UCSD-AML1 (cell line): ENCODE results near the gene SCRN2.

Experiments used
- DNase-seq: peaks from one replicate; lab custom pipeline; 2025; ENCODE audit not compliant: unreplicated experiment; lab: John Stamatoyannopoulos, UW

Gene SCRN2

DNA sequence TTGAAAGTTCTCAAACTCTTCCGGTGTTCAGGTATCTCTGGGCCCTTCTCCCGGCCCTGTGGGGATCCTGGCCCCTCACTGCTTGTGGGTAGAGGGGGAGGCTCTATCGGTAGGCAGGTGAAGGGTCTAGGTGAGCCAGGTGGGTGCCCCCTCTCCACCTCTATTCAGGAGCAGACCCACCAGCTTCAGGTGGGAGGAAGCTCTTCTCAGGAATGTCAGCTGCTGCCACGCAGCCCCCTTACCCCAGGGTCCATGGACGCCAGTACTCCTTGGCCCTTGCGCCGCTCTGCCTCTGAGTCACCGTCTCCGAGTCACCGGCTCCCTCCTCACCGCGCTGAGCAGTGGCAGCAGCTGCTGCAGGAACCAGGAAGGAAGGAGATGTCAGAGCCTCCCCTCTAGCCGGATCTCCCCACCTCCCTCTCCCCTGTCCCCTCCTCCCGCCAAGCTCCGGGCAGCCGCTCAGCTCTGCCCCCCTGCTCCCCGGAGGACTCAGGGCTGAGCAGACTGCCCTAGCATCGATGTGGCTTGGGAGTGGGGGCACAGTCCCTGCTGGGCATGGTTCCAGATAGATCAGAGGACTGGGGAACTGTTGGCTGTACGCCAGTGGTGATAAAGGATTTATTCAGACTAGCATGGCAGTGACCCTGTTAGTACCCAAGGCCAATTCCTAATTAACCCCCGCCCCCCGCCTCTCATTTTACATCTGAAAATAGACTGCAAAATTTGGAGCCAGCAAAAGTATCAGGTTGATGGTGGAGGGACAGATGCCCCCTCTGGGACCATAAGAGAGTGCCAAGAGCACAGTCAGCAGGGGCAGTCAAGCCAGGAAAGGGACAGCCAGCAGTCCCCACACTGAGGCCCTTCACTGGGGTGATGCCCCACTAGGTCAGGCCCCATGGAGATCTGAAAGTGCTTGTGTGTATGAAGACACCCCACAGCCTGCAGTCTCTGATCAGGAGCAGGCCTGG lies 19.4 kb downstream of the SCRN2 start, which contains the start of gene OSBPL7:
TSS of gene OSBPL7 (minus strand) at position 371 of the 968 bp plus-strand sequence. CDS start 1,516 bp downstream, outside the sequence.
- peak; percentile 86 for DNase-seq

DNA sequence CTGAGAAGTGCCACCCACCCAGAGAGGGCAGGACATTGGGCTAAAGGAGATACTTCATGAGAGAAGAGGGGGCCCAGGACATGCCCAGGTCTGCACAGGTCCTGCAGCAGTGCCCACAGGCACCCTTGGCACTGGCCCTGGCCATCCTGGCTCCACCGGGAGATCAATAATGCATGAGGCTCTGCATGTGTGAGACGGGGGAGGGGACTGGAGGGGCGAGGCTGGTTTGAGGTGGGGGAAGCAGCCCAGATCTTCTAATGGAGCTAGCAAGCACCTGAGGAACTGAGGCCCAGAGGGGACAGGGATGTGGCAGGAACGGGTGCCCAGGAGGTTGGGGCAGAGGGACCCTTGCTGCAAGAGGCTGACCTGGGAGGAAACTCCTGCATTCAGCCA lies 20.0 kb downstream of the SCRN2 start:
- no peak for DNase-seq

DNA sequence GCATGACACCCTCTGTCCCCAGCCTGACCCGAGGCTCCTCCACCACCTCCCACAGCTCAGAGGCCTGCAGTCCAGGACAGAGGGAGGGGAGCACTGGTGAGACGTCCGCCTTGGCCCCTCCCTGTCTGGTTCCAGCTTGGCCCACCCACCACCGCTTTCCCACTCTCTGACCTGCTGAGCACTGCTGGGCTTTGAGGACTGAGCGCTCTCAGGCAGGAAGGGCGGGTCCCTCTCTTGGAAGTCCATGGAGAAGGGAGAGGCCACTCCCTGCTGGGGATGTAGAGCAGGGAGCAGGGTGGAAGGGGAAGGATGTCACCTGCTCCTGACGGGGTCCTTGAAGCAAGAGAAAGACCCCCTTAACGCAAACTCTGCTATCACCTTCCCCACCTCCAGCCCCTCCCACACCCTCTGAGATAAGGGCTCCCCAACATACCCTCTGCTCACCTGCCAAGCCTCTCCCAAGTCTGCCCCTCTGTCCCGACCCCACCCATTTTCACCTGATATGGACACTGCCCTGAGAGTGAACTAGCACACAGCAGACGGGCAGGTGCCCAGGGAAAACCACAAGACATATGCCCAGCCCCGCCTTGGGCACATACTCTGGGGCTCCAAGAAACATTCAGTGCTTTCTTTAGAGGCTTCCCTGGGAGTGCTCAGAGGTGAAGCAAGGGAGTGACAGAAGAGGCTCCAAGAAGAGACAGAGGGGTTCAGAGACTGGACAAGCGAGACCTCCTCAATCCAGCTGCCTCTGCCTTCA lies 20.9 kb downstream of the SCRN2 start:
- no peak for DNase-seq

DNA sequence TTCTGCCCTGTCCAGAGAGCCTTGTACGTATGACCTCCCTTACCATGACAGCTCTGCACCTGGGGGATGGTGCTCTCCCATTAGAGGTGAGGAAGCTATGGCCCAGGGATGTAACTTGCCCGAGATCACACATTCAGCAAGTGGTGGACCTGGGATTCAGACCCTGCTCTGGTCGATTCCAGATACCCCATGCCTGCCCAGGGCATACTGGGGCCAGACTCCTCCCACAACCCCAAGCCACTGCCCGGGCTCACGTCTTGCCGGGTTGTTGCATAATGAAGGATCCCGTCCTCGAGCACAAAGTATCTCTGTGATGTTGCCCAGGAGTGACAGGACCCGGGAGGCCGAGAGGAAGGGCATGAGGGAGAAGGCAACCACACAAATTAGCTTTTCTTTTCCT lies 21.6 kb downstream of the SCRN2 start:
- DNase-seq: no peak

DNA sequence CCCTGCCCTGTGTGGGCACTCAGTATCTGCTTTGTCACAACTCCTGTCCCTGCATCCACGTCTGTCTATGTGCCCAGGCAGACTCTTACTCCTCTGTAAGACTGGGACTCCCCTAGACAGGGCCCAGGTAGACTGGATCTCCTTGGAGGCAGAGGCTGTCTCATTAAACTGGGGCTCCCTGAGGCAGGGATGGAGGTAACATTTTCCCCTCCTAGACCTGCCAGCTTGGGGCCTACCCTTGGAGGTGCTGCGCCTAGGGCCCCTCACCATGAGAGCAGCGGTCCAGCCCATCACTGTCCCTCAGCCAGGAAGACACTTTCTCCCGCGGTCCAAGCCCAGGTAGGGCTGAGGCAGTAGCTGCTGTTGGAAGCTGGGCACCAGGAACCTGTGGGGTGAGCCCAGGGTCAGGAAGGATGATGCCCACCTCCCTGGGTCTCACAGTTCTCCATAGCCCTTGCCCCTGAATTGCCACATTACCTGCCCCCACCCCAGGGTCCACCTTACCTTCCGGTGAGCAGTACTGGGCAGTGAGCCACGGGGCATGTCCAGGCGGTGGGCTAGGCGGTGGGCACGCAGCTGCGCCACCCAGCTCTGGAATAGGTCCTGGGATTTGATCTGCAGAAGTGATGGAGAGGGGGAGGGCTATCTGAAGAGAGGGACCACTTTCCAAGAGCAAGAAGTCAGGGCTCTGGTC lies 22.9 kb downstream of the SCRN2 start:
- no peak for DNase-seq

DNA sequence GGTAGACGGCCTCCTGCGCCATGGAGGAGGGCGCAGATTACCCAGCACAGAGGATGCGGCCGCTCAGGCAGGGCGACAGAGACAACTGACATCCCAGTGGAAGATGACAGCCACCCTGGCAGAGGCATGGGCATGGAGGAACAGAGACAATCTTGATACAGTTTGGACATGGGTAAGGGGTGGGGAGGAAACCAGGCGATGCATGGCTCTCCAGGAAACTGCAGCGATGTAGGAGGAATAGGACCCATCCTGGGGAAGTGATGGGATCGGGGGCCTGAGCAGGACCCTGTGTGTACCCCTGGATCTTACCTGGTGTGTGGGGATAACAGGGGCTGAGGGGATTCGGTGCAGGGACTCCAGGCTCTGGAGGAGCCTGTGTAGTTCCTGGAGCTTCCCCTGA lies 24.1 kb downstream of the SCRN2 start:
- no peak for DNase-seq

DNA sequence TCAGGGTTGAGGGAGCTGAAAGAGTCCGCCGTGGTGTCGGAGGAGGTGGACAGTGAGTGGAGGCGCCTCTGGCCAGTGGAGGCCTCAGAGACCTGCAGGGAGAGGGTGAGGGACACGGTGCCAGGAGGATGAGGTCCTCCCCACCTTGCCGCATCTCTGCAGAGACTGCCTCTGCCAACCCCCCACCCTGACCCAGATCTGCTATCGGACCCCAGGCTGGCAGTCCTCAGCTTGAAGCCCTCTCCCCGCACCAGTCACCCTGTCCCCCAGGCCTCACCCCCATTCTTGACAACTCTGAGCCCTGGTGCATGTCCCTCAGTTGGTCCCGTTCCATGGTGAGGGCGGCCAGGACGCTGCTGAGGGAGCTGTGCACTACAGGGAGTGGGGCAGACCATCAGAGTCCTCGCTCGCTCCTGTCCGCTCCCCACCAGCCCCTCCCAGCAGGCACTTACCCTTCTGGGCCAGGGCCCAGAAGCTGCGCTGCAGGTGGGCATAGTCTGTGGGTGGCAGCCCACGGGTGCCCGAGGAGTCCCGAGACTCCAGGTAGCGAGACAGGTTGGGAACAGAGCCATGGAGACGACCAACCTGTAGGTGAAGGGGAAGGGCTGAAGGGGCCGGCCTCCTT lies 24.9 kb downstream of the SCRN2 start:
- DNase-seq: no peak

DNA sequence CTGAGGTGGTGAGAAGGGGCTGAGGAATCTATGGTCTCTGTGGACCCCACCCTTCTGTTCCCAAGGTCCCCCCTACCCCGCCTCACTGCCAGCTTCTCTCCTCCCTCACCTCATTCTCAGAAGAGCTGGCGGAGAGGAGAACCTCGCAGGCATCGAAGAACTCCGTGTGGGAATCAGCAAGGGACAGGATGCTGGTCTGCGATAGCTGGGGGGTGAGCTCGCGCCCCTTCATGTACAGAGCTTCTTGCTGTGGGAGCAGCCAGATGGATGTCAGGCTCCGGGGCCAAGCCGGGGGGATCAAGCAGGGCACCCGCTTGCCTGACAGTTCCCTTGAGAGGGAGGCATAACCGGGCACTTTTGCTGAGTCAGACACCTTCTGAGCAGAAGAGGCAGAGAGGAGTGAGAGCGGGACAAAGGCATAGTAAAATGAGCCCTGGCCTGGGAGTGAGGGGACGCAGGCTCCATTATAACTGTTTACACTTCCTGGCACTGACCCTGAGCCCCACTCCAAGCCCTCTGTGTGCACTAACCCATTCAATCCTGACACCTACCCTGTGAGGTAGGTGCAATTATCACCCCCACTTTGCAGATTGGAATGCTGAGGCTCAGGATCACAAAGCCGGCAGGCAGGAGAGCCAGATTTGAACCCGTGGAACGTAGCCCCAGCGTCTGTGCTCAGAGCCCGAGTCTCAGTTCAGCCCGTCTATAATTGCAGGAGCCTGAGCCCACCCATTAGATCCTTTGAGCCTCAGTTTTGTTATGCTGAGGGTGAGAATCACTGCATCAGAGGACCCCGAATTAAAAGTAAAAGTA lies 25.8 kb downstream of the SCRN2 start:
- no peak for DNase-seq

DNA sequence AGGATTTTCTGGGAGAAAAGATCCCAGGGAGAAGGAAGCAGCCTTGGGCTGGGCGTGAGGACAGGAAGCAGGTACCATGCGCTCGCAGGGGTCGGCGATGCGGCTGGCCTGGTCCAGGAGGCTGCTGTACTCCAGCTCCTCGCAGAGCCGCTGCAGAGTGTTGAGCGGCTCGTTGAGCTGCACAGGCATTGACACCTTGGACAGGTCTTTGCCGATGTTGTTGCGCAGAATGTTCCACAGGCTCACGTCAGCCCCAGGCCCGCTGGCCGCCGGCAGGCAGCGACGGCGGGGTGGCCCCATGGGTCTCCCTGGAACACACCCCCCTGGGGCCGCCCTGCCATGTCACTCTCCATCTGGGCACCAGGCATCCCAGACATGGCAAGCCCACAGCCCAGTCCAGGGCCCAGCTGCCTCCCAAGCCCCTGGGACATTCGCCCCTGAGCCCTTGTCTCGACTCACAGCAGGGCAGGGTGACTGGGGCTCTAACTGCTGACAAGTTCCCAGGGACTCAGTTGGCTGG lies 27.5 kb downstream of the SCRN2 start:
- no peak for DNase-seq

DNA sequence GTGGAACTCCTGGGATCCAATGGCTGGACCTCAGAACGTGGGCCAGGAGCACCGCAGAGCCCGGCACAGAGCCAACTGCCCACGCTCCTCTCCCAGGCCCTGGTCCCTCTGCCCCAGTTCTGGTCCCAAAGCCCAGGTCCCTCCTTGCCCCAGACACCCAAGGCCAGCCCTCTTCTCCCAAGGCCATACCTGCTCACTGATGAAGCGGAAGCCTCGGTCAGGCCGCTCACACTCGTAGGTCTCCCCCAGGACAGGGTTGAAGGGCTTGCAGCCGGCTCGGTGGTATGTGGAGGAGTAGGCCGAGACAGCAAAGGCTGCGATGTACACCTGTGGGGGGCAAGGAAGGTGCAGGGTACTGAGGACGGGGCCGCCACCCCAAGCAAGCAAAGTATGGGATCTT lies 28.0 kb downstream of the SCRN2 start:
- no peak for DNase-seq

DNA sequence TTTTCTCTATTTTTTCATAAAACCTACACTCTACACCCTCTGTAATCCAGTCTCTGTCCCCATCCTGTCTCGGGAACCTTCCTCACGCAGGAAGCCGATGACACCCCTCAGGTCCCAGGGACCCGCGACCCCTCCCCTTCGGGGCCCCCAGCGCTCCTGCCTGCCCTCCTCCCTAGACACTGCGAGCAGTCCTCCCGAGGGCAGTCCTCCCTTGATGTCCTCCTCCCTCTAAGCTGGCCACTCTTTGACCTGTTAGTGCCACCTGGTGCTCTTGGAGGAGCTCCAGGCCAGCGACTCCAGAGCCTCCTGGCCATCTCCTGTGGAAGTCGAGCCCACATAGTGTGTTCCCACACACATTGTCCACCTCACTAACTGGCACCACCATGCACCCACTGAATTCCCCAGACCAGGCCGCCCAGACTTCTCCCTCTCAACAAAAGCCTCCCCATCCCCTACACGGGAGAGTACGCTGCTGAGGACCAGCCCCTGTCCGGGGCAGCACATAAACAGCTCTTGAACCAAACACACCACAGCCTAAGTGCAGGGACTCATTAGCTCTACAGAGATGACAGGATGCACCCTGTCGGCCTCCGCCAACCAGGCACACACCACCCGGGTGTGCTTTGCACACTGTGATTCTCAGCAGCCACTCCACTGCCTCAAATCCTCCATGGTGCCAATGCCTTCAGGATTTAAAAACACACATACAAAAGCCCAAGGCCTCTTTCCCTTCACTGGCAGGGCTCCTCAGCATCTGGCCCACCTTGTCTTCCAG lies 28.7 kb downstream of the SCRN2 start:
- DNase-seq: no peak

DNA sequence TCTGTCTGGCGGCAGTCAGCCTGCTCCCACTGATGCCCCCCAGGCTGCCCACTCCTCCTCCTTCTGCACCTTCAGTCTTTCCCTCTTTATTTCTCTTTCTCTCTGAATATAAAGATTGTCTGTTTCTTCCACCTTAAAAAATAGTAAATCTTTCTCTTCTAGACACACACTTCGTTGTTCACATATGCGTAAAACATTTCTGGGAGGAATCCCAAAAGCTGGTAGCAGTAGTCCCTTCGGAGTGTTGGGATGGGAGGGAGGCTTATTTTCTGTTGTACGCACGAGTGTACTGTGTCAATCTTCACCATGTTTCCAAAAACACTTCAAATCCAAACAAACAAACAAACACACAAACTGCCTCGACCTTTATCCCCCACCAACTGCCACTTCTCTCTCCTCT lies 29.4 kb downstream of the SCRN2 start:
- DNase-seq: no peak

DNA sequence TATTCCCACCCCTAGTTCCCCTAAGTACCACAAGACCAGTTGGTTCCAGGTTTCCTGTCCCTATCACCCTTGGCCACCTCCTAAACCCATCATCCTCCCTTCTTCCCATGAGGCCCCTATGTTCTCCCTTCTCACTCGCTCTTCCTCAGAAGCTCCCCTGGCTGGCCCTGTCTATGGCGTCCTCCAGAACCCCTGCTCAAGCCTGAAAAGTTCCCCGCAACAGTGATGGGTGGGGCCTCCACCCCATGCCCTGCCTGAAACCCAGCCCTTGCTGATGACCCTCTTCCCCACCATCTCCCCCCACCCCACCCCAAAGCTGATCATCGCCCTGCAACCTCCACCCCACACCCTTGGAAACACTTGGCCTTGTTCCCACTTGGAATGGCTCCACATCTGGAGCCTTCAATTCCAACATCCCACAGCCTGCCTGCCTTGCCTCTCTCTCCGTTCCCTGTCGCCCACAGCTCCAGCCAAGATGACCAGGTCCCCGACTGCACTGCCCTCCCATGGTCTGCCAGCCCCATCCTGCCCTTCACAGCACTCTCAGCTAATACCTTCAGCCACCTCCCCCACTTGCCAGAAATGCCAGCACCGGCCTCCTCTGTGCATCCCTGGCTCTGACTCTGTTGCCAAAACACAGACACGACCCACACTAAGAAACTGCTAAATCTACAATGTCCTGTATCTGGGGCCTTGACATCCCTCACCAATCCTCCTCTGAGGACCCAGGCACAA lies 30.0 kb downstream of the SCRN2 start:
- no peak for DNase-seq

DNA sequence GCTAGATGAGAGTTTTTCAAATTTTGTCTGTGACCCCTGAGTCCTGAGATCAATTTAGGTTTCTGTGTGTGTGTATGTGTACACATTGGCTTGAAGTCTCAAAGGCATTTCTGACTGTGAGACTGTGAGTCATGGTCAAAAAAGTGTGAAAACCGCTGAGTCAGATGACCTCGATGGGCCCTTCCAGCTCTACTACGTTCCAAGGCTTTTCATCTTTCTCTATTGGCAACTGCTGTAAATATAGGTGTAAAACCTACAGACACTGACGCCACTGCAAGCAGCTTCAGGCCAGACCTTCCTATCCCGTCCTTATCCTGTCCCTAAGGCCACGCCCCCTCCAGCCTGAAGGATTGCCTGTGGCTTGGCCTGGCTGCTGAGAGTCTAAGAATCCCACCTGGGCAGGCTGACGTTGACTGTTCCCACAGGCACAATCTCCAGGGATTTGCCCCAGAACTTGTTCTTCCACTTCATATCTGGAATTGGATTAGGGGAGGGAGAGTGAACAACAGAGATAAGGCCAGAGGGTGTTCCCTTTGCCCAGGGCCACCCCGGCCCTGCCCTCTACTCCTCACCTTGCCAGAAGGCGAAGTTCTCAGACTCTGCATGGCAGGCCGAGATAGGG lies 30.8 kb downstream of the SCRN2 start:
- no peak for DNase-seq

DNA sequence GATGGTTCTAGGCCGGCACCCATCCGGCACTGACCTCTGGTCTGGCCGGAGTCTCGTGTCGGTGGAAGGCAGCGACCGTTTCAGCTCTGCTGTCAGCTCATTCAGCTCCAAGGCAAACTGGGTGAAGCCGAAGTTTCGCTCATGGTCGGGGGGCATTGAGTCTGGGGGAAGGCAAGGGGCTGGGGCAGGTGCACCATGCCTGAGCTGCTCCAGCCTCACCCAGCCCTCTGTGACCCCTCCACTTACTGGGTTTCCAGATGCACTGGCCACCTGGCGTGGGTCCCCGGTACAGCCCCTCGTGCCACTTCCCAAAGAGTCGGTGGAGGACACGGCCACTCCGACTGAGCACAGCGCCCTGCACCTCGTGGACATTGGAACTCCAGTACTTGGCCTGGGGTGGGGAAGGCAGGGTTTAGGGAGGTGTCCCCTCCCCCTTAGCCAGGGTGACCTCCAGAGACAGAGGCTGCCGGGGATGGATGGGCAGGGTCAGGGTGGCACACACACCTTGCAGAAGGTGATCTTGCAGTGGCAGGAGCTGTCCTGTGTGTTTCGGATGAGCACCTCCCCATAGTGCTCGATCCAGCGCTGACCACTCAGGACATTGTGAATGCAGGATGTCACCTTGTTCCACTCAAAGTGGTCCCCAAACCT lies 32.1 kb downstream of the SCRN2 start:
- no peak for DNase-seq

DNA sequence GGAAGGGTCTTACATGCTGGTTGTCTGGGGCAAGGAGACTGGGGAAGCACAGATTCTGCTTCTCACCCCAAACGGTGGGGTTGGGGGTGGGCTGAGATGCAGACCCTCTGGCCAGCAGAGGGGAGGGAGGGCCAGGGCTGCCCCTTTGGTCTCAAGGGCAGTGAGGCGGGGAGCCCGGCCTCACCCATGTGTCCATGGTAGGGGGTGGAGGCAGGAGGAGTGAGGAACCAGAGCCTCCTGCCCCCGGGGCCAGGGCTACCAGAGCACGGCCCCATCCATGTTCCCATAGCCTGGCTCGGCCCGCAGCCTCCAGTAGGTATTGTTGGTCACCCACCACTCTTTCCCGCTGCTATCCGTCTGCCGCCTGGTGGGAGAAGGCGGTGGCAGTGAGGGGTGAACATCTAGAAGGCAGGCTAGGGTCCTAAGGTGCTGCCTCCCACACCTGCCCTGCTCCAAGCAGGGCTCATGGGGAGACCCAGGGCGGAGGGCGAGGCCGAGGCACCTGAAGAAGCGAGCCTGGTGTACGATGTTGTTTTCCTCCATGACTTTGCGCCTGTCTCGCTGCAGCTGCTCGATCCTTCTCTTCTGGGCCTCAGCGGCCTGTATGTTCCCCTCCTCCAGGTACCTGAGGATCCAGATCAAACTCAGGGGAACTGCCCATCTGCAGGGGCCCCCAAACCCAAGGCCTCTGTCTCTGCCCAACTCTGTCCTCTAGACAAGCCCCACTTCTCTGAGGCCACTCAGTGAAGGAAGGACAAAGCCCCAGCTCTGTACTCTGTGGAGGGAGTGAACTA lies 32.8 kb downstream of the SCRN2 start:
- DNase-seq: no peak

DNA sequence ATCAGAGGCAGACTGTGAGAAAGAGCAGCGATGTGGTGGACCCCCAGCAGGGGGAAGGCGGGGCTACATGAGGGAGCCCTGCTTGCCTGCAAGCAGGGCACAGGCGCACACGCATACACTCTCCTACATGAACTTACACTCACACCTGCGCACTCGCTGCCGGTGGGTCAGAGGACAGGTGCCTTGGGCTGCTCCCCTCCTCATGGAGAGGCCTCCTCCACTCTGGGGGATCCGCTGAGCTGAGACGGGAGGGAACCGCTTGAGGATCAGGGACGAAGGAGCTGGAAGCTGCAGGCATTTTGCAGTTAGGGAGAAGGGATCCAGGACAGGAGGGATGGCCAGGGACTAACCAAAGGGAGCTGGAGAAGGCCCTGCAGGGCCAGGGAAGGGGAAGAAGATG lies 33.7 kb downstream of the SCRN2 start:
- DNase-seq: no peak
